DOHH2 (cell line): Measurements from ENCODE around the gene GJA1.
"Not testable (repeated sequence)": the region's sequence is repeated elsewhere in the genome, so short reads cannot be mapped to it uniquely, and the experiment has no call there.

ENCODE experiments used
- H3F3A ChIP-seq: fragments of 200-600 bp; sonication (generic), shearing (Covaris generic); 2 replicates; pipeline ENCODE4 v1.6.0; 2016; ENCODE audit warnings: antibody characterized with exemption, mild to moderate bottlenecking; ENCODE audit not compliant: control insufficient read depth, insufficient read depth
- H3K27ac ChIP-seq: fragments of 200-600 bp; sonication (generic); 2 replicates; pipeline ENCODE4 v1.5.1; 2014; ENCODE audit warnings: low read depth, mild to moderate bottlenecking, low read length, moderate library complexity
- H3K27me3 ChIP-seq: fragments of 200-600 bp; sonication (generic); 2 replicates; pipeline ENCODE4 v1.6.1; 2014; ENCODE audit warnings: mild to moderate bottlenecking, low read length, mixed read lengths; ENCODE audit not compliant: control insufficient read depth
- H3K36me3 ChIP-seq: fragments of 200-600 bp; sonication (generic); 2 replicates; pipeline ENCODE4 v1.6.1; 2014; ENCODE audit warnings: mild to moderate bottlenecking, low read length, moderate library complexity, mixed read lengths; ENCODE audit not compliant: control insufficient read depth
- H3K4me1 ChIP-seq: fragments of 200-600 bp; sonication (generic); 2 replicates; pipeline ENCODE4 v1.6.1; 2014; ENCODE audit warnings: mild to moderate bottlenecking, low read length, mixed read lengths; ENCODE audit not compliant: control insufficient read depth
- H3K4me2 ChIP-seq: fragments of 200-600 bp; sonication (generic); 2 replicates; pipeline ENCODE4 v1.6.0; 2014; ENCODE audit warnings: mild to moderate bottlenecking, low read length, moderate library complexity
- H3K4me3 ChIP-seq: fragments of 200-600 bp; sonication (generic); 2 replicates; pipeline ENCODE4 v1.5.1; 2014; ENCODE audit warnings: mild to moderate bottlenecking, low read length, mixed read lengths
- H3K79me2 ChIP-seq: fragments of 200-600 bp; sonication (generic); 2 replicates; pipeline ENCODE4 v1.6.1; 2014; ENCODE audit warnings: mild to moderate bottlenecking, low read length, mixed read lengths; ENCODE audit not compliant: control insufficient read depth
- H3K9me2 ChIP-seq: fragments of 200-600 bp; sonication (generic); replicated peaks from 2 replicates; pipeline ENCODE4 v1.6.1; 2014; ENCODE audit warnings: mild to moderate bottlenecking, low read length, mixed read lengths; ENCODE audit not compliant: control insufficient read depth
- H3K9me3 ChIP-seq: fragments of 200-600 bp; sonication (generic); 2 replicates; pipeline ENCODE4 v1.6.1; 2014; ENCODE audit warnings: antibody characterized with exemption, low read length, mixed read lengths; ENCODE audit not compliant: control insufficient read depth, insufficient read depth
- H4K20me1 ChIP-seq: fragments of 200-600 bp; sonication (generic); 2 replicates; pipeline ENCODE4 v1.6.0; 2014; ENCODE audit warnings: low read depth, mild to moderate bottlenecking, antibody characterized with exemption, low read length, moderate library complexity; ENCODE audit not compliant: control insufficient read depth, insufficient read depth
- EZH2phosphoT487 ChIP-seq: fragments of 200-600 bp; sonication (generic); IDR thresholded peaks from 2 replicates; pipeline ENCODE4 v1.6.1; 2017; ENCODE audit warnings: borderline replicate concordance, mild to moderate bottlenecking, antibody characterized with exemption, low read length, moderate library complexity, mixed read lengths
- TF ChIP-seq, protein P1 (sequence below): fragments of 200-600 bp; sonication (generic); IDR thresholded peaks from one replicate; pipeline ENCODE4 v1.5.1; 2014; ENCODE audit warnings: antibody characterized with exemption, mild to moderate bottlenecking, low read depth, low read length; ENCODE audit not compliant: poor library complexity, severe bottlenecking

GJA1 gene

GRCh38 chr6:121395736-121396135 lies 39.7 kb upstream of the GJA1 start:
- no peaks in the 10 kb centered on the region for H3K4me1 ChIP-seq
- no peaks in the 10 kb centered on the region for H3K9me2 ChIP-seq
- H3K4me3 ChIP-seq = no peak overlapping the region
- no peak overlapping the region for H3K27ac ChIP-seq
- TF ChIP-seq, protein P1, sequence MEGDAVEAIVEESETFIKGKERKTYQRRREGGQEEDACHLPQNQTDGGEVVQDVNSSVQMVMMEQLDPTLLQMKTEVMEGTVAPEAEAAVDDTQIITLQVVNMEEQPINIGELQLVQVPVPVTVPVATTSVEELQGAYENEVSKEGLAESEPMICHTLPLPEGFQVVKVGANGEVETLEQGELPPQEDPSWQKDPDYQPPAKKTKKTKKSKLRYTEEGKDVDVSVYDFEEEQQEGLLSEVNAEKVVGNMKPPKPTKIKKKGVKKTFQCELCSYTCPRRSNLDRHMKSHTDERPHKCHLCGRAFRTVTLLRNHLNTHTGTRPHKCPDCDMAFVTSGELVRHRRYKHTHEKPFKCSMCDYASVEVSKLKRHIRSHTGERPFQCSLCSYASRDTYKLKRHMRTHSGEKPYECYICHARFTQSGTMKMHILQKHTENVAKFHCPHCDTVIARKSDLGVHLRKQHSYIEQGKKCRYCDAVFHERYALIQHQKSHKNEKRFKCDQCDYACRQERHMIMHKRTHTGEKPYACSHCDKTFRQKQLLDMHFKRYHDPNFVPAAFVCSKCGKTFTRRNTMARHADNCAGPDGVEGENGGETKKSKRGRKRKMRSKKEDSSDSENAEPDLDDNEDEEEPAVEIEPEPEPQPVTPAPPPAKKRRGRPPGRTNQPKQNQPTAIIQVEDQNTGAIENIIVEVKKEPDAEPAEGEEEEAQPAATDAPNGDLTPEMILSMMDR = no peak
- TF ChIP-seq EZH2phosphoT487 = no peak
- no peaks in the 10 kb centered on the region for H3K36me3 ChIP-seq
- H3K4me2 ChIP-seq = no peak overlapping the region
- no peaks in the 10 kb centered on the region for H3F3A ChIP-seq
- no peaks in the 10 kb centered on the region for H3K9me3 ChIP-seq
- no peaks in the 10 kb centered on the region for H3K79me2 ChIP-seq
- H3K27me3 ChIP-seq = no peaks in the 10 kb centered on the region
- H4K20me1 ChIP-seq = no peaks in the 10 kb centered on the region

- H3K9me3 ChIP-seq, H3K9me2 ChIP-seq, H3K4me3 ChIP-seq, H3K27ac ChIP-seq, H3K79me2 ChIP-seq, H4K20me1 ChIP-seq, H3K4me2 ChIP-seq, H3K27me3 ChIP-seq, H3K4me1 ChIP-seq, H3K36me3 ChIP-seq, H3F3A ChIP-seq: not testable (repeated sequence)
These were observed 38.3 kb upstream of the GJA1 start for GRCh38 chr6:121397188-121397587.

DNA sequence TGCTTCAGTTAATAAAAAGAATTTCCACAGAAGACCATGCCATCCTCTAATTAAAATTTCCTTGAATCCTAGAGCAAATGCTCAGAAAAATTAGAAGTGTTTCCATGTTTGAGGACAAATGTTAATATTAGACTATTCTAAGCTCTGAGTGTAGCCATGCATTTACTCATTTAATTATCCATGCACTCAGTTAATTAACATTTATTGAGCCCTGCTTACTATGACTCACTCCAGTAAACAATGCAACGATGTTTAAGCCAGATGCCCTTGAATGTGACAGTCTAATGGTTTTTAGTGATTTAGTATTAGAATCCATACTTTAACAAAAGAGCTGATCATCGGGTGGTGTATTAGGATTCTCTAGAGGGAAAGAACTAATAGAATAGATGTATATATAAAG lies 37.3 kb upstream of the GJA1 start:
- Histone ChIP-seq H3K36me3 (no peaks in the 10 kb centered on the region), H3K79me2 (no peaks in the 10 kb centered on the region), H3K9me3 (no peaks in the 10 kb centered on the region), H3K4me3 (no peak overlapping the region), H3K9me2 (no peaks in the 10 kb centered on the region), H3K27ac (no peak overlapping the region), H3K4me1 (no peaks in the 10 kb centered on the region), H3K27me3 (no peaks in the 10 kb centered on the region), H4K20me1 (no peaks in the 10 kb centered on the region), H3F3A (no peaks in the 10 kb centered on the region), H3K4me2 (no peak overlapping the region)
- TF ChIP-seq EZH2phosphoT487 = no peak
- TF ChIP-seq, protein P1 = no peak

- Histone ChIP-seq H3K27me3 (no peaks in the 10 kb centered on the region), H3K9me2 (no peaks in the 10 kb centered on the region), H3K36me3 (no peaks in the 10 kb centered on the region), H4K20me1 (no peaks in the 10 kb centered on the region), H3F3A (no peaks in the 10 kb centered on the region), H3K4me1 (no peaks in the 10 kb centered on the region), H3K9me3 (no peaks in the 10 kb centered on the region), H3K4me2 (no peak overlapping the region), H3K27ac (no peak overlapping the region), H3K79me2 (no peaks in the 10 kb centered on the region), H3K4me3 (no peak overlapping the region)
- TF ChIP-seq, protein P1 = no peak
- TF ChIP-seq EZH2phosphoT487 = no peak
These were observed 35.5 kb upstream of the GJA1 start for GRCh38 chr6:121399966-121400365.
